ENCODE measurements around the gene TMEM231. TPM values are rescaled to one million over a fixed set of nuclear protein-coding genes. Genes with fewer than 3 reads are reported as not detected.

Gene TMEM231
- total RNA-seq, 1 experiment from 2014 or later, result 3.4 TPM

- Histone ChIP-seq H2BK15ac (ENCODE audit: low read depth, low read length) (no peak overlapping the region), H3K79me1 (ENCODE audit: insufficient read depth, low read depth, low read length, poor library complexity, severe bottlenecking) (no peaks in the 10 kb centered on the region), H3K27me3 (ENCODE audit: insufficient read depth, low read length) (no peaks in the 10 kb centered on the region), H2AK5ac (ENCODE audit: insufficient read length, low read length) (no peak overlapping the region), H2BK5ac (ENCODE audit: insufficient read length, low read length) (no peak overlapping the region), H4K8ac (replicated peaks; ENCODE audit: insufficient read length, low read depth, low read length) (no peak overlapping the region), H4K20me1 (ENCODE audit: control insufficient read depth, insufficient read depth, insufficient read length) (no peaks in the 10 kb centered on the region), H4K91ac (ENCODE audit: insufficient read length, low read depth, low read length) (no peak overlapping the region), H3K27ac (ENCODE audit: insufficient read length, low read depth, low read length) (no peak overlapping the region), H3K9ac (ENCODE audit: extremely low read depth, insufficient read length, low read length) (no peak overlapping the region), H2AFZ (ENCODE audit: low read length) (no peak overlapping the region), H3K56ac (ENCODE audit: insufficient read length, low read depth, low read length) (no peak overlapping the region), H3K14ac (ENCODE audit: insufficient read depth, low read length) (no peak overlapping the region), H3K9me3 (ENCODE audit: control insufficient read depth, low read depth, low read length) (no peaks in the 10 kb centered on the region), H4K5ac (ENCODE audit: insufficient read length, low read depth, low read length) (no peak overlapping the region), H3T11ph (ENCODE audit: low read length) (no peak overlapping the region), H3K23me2 (ENCODE audit: insufficient read length, low read depth, low read length, poor library complexity, severe bottlenecking) (no peaks in the 10 kb centered on the region), H3K79me2 (ENCODE audit: insufficient read depth, low read length) (no peaks in the 10 kb centered on the region), H2BK20ac (ENCODE audit: low read depth, low read length, poor library complexity, severe bottlenecking) (no peak overlapping the region), H3K18ac (ENCODE audit: insufficient read length, low read depth, low read length) (no peak overlapping the region), H2BK12ac (ENCODE audit: insufficient read length, low read depth, low read length) (no peak overlapping the region), H3K4me1 (ENCODE audit: insufficient read depth, low read length) (peaks cover 8% of the 10 kb centered on the region; the same call in 1 of the 2 replicates), H3K23ac (ENCODE audit: insufficient read length, low read depth, low read length) (no peak overlapping the region), H3K4ac (ENCODE audit: low read depth, low read length) (no peak overlapping the region), H2BK120ac (ENCODE audit: low read depth, low read length, poor library complexity, severe bottlenecking) (no peak overlapping the region), H3K4me2 (ENCODE audit: insufficient read depth, insufficient read length, low read length) (no peak overlapping the region)
- Mint-ChIP-seq H3K4me3 (no peak overlapping the region), H3K4me1 (peaks cover 14 to 15% of the 10 kb centered on the region in 2 experiments), H3K9me3 (no peaks in the 10 kb centered on the region), H3K27ac (no peak overlapping the region; a peak in 1 of 7 replicates), H3K27me3 (ENCODE audit: low read depth) (no peaks in the 10 kb centered on the region), H3K36me3 (ENCODE audit: insufficient read depth in 1 of 3, low read depth in 3 of 3) (peaks cover 14 to 51% (median 43%) of the 10 kb centered on the region in 3 experiments; a peak in 6 of 7 replicates)
- no peak for DNase-seq
- WGBS (ENCODE audit: extremely low coverage, insufficient read length, low lambda C conversion rate), result no CpG with 5 or more reads among the region's 7 CpGs
- no peak for TF ChIP-seq CTCF (conservative IDR thresholded peaks at IDR 0.05)
Observed at GRCh38 chr16:75578212-75578611, 22.2 kb upstream of the TMEM231 start.
